Skeletal muscle satellite cell (primary cell): ENCODE results near the gene MRRF.

ENCODE experiments used
- H3K27me3 ChIP-seq: 2 replicates; pipeline ENCODE4 v1.7.0; 2013; ENCODE audit warnings: low read length; ENCODE audit not compliant: control insufficient read depth, insufficient read depth
- H3K36me3 ChIP-seq: 2 replicates; pipeline ENCODE4 v1.7.0; 2013; ENCODE audit warnings: mild to moderate bottlenecking, control low read depth, low read length; ENCODE audit not compliant: insufficient read depth
- H3K4me1 ChIP-seq: 2 replicates; pipeline ENCODE4 v1.7.0; 2013; ENCODE audit warnings: low read length; ENCODE audit not compliant: control insufficient read depth, insufficient read depth
- H3K4me2 ChIP-seq: 2 replicates; pipeline ENCODE4 v1.7.0; 2013; ENCODE audit warnings: mild to moderate bottlenecking, low read length
- H3K4me3 ChIP-seq: 2 replicates; pipeline ENCODE4 v1.7.0; 2013; ENCODE audit warnings: low read length
- H3K9ac ChIP-seq: 2 replicates; pipeline ENCODE4 v1.7.0; 2013; ENCODE audit warnings: mild to moderate bottlenecking, low read depth, low read length, moderate library complexity
- H3K9me3 ChIP-seq: replicated peaks from 2 replicates; pipeline ENCODE4 v1.7.0; 2013; ENCODE audit warnings: mild to moderate bottlenecking, control low read depth, low read length

The MRRF gene

DNA sequence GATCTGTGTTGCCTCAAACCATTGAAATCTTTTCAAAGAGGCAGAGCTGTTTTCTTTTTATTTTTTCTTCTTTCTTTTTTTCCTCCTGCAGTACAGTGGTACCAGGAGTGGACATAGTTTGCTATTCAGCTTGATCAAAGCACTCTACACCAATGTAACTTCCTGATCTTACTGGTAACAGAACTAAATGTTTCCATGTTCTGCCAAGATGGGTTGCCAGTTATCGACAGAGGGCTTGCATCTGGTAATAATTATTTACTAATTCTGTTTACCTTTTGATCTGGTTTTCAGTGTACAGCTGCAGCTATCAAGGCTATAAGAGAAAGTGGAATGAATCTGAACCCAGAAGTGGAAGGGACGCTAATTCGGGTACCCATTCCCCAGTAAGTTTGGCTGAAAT is 26.8 kb downstream of the MRRF start:
- H3K9me3 ChIP-seq: no peaks in the 10 kb centered on the region
- H3K4me3 ChIP-seq: no peak overlapping the region
- no peaks in the 10 kb centered on the region for H3K27me3 ChIP-seq
- H3K36me3 ChIP-seq: peaks cover 50% of the 10 kb centered on the region
- H3K4me1 ChIP-seq: no peaks in the 10 kb centered on the region
- H3K4me2 ChIP-seq: no peak overlapping the region
- no peak overlapping the region for H3K9ac ChIP-seq

DNA sequence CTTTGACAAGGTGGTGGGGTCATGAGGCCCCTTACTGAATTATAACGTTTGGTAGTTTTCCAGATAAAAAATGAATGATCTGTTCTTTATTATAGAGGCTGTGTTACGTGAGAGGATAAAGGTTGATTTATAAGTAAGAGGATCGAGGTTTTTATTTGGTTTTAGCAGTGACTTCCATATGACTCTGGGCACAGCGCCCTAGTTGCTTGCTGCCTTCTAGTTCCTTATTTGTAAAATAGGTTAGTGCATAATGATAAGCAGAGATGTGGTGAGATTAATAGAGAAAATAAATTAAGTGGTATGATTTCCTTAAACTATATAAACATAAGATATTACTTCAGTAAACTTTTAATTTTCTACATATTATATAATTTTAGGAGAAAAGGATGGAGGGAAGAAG is 29.8 kb downstream of the MRRF start:
- Histone ChIP-seq H3K9ac (no peak overlapping the region), H3K4me2 (no peak overlapping the region), H3K27me3 (no peaks in the 10 kb centered on the region), H3K36me3 (peaks cover 35% of the 10 kb centered on the region), H3K4me3 (no peak overlapping the region), H3K9me3 (no peaks in the 10 kb centered on the region), H3K4me1 (no peaks in the 10 kb centered on the region)

DNA sequence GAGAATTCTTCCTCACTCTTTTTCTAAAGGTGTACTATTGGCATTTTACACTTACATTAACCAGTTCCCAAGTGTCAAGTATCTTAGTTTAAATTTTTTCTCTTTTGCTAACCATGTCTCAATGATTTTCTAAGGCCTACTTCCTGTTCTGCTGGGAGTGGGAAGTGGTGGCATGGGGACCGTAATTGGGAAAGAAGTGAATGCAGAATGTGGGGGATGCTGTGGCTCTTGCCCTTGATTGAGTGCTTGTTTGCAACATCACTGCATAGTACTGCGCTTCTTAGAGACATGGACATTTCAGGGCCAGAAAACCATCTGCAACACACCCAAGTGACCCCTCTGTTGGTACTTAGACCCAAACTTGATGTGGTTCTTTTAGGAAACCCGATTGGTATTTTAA is 32.8 kb downstream of the MRRF start:
- Histone ChIP-seq H3K9me3 (no peaks in the 10 kb centered on the region), H3K4me3 (no peak overlapping the region), H3K4me1 (no peaks in the 10 kb centered on the region), H3K27me3 (no peaks in the 10 kb centered on the region), H3K36me3 (peaks cover 23% of the 10 kb centered on the region), H3K4me2 (no peak overlapping the region), H3K9ac (no peak overlapping the region)

DNA sequence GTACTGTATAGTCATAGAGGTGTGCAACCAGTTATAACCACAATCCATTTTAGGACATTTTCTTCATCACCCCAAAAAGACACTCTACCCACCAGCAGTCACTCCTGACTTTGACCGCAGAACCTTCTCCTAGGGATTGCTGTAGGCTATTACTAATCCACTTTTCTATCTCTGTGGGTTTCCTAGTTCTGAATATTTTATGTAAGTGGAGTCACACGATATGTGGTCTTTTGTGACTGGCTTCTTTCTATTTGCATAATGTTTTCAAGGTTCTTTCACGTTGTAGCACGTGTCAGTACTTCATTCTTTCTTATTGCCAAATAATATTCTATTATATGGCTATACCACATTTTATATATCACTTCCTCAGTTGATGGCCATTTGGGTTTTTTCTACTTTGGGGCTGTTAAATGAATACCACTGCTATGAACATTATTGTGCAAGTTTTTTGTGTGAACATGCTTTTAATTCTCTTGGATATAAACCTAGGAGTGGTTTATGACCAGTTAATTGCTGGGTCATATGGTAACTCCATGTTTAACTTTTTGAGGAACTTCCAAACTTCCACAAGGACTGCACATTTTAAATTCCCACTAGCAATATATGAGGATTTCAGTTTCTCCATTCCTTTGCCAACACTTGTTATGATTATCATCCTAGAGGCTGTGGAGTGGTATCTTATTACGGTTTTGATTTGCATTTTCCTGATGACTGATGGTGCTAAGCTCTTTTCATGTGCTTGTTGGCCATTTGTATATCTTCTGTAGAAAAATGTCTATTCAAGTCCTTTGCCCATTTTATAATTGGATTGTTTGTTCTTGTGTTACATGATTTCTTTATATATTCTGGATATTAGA is 37.8 kb downstream of the MRRF start:
- Histone ChIP-seq H3K36me3 (peaks cover 15% of the 10 kb centered on the region), H3K27me3 (no peaks in the 10 kb centered on the region), H3K9me3 (no peaks in the 10 kb centered on the region), H3K4me3 (no peak overlapping the region), H3K9ac (no peak overlapping the region), H3K4me2 (no peak overlapping the region), H3K4me1 (peaks cover 15% of the 10 kb centered on the region)

DNA sequence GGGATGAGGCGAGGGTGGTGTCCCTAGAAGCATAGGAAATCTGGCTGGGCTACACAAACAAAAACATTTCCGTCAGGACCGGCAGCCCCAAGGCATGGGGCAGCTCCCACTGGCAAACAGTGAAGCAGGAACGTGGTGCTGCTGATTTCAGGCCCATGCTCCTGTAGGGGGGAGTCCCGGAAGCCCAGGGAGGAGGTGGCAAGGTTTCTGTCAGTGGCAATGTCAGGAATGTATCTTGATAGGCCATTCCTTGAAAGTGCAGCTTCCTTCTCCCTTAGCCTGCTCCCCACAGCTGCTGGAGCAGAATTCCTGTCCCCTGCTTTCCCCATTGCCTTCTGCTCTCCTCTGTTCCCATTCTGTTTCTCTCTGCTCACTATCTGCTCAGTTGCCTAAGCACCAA is 42.4 kb downstream of the MRRF start:
- H3K4me1 ChIP-seq: peaks cover 15% of the 10 kb centered on the region
- no peak overlapping the region for H3K4me2 ChIP-seq
- no peaks in the 10 kb centered on the region for H3K27me3 ChIP-seq
- H3K4me3 ChIP-seq: no peak overlapping the region
- peaks cover 19% of the 10 kb centered on the region for H3K36me3 ChIP-seq
- no peak overlapping the region for H3K9ac ChIP-seq
- no peaks in the 10 kb centered on the region for H3K9me3 ChIP-seq

DNA sequence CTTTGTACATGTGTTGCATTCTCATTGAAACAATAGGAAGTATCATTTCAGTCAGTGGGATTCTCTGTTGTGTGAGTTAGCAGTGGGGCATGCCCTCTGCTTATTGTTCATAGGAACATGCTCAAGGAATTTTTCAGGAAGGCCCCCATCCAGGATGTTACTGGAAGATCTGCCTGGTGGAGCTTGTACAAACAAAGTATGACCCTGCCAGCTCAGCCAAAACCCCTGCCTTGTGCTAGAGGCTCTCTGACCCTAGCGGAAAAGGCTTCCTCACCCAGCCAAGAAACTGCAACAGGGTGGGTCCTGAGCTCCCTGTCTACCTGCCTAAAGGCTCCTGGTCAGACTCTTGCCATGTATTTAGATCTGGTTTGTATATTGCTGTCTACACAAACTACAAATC is 43.2 kb downstream of the MRRF start:
- H3K9ac ChIP-seq: no peak overlapping the region
- peaks cover 14% of the 10 kb centered on the region for H3K4me1 ChIP-seq
- no peak overlapping the region for H3K4me3 ChIP-seq
- no peak overlapping the region for H3K4me2 ChIP-seq
- H3K9me3 ChIP-seq: no peaks in the 10 kb centered on the region
- no peaks in the 10 kb centered on the region for H3K27me3 ChIP-seq
- peaks cover 27% of the 10 kb centered on the region for H3K36me3 ChIP-seq

DNA sequence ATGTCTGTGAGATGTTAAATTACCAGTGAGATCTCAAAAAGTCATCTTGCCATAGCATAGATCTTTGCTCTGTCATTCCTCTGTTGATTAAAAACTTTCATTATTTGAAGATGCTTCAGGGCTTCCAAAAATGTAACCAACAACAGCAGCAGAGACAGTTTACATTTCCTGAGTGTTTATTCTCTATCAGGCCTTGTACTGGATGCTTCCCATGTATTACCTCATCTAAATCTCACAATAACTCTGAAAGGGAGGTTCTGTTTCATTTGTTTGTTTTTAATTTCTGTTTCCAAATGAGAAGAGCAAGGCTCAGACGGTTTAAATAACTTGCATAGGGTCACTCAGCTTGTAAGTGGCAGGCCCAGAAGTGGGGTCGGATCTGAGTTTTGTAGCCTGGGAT is 45.2 kb downstream of the MRRF start:
- no peak overlapping the region for H3K9ac ChIP-seq

DNA sequence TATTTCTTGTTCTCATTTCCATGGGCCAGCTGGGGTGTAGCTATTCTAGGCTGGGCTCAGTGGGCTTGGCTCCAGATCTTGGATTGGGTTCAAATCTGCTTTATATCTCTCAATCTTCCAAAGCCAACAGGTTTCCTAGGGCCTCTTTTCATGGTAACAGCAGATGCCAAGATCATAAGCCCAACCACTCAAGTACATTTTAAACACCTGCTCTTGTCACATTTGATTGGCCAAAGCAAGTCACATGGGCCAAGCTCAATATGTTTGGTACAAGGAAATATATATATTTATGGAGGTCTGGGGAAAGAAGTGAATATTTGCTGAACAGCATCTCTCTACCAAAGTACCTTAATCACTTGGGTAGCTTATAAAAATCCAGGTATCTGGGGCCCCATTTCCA is 49.5 kb downstream of the MRRF start:
- H3K4me3 ChIP-seq: no peak overlapping the region
- H3K4me1 ChIP-seq: no peaks in the 10 kb centered on the region
- no peak overlapping the region for H3K9ac ChIP-seq

More for the DNA sequence above, 45.2 kb downstream of the MRRF start:
- Histone ChIP-seq H3K36me3 (peaks cover 41% of the 10 kb centered on the region), H3K4me1 (no peaks in the 10 kb centered on the region), H3K4me3 (no peak overlapping the region), H3K4me2 (no peak overlapping the region), H3K27me3 (no peaks in the 10 kb centered on the region), H3K9me3 (no peaks in the 10 kb centered on the region)

DNA sequence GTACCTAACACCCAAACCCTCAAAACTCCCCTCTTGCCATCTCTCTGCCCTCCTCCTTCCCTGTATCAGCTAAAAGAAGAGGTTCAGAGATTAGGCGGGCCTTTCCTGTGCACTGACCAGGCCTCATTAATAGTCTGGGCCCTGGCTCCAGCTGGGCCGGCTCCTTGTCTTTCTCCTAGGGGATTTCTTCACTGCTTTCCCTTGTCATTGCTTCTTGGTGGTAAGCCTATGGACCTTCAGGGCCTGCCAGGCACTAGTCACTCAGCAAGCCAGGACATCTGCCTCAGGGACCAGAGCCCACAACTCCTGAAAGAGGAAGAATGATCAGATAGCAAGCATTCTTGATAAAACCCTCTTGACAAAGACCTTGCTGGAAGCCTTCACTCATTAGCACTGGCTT is 50.9 kb downstream of the MRRF start:
- Histone ChIP-seq H3K4me1 (no peaks in the 10 kb centered on the region), H3K9ac (no peak overlapping the region), H3K4me3 (no peak overlapping the region), H3K4me2 (no peak overlapping the region), H3K27me3 (no peaks in the 10 kb centered on the region), H3K36me3 (peaks cover 33% of the 10 kb centered on the region), H3K9me3 (no peaks in the 10 kb centered on the region)

More for the DNA sequence above, 49.5 kb downstream of the MRRF start:
- H3K36me3 ChIP-seq: peaks cover 32% of the 10 kb centered on the region
- no peaks in the 10 kb centered on the region for H3K27me3 ChIP-seq
- H3K9me3 ChIP-seq: no peaks in the 10 kb centered on the region
- H3K4me2 ChIP-seq: no peak overlapping the region

DNA sequence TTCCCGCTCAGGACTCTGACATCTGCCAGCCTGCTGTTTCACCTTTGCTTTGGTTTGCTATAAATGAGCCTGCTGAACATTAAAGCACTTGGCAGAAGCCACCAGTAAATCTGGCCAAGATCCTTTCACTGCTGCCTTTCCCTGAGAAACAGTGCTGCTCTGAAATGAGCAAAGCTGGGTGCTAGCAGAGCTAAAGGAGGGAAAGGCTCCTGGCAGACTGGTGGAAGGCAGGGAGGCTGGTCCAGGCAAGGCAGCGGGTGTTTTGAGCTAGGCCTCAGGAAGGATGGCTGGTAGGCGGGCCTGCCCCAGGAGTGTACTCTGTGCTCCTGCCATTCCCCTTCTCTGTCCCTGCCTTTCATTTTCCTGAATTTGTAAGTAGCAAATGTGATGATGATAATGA is 53.6 kb downstream of the MRRF start:
- H3K36me3 ChIP-seq: peaks cover 26% of the 10 kb centered on the region

DNA sequence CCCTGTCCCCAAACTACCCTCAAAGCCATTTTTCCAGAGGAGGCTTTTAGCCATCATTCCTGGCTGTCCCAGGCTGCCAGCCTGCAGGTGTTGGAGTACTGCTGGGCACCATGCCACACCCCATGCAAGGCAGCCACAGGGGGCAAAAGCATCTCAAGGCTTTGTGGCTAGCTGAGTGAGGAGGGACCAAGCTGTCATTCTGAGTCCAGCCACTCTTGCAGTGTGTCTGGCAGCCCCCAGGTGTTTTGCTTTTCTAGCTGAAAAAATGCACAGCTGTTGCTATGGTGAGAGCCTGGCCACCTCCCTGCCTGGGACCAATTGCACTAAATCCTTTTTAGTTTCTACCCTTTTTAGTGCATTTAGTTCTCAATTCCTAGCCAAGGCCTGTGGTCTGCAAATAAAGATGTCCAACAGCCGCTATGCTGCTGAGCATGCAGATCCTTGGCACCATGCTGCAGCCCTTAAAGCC is 55.8 kb downstream of the MRRF start:
- Histone ChIP-seq H3K27me3 (no peaks in the 10 kb centered on the region), H3K9me3 (no peaks in the 10 kb centered on the region), H3K4me1 (no peaks in the 10 kb centered on the region), H3K9ac (no peak overlapping the region), H3K4me3 (no peak overlapping the region), H3K4me2 (no peak overlapping the region), H3K36me3 (peaks cover 29% of the 10 kb centered on the region)

More for the DNA sequence above, 53.6 kb downstream of the MRRF start:
- no peaks in the 10 kb centered on the region for H3K4me1 ChIP-seq
- no peak overlapping the region for H3K4me2 ChIP-seq
- no peaks in the 10 kb centered on the region for H3K27me3 ChIP-seq
- H3K4me3 ChIP-seq: no peak overlapping the region
- no peaks in the 10 kb centered on the region for H3K9me3 ChIP-seq
- no peak overlapping the region for H3K9ac ChIP-seq

DNA sequence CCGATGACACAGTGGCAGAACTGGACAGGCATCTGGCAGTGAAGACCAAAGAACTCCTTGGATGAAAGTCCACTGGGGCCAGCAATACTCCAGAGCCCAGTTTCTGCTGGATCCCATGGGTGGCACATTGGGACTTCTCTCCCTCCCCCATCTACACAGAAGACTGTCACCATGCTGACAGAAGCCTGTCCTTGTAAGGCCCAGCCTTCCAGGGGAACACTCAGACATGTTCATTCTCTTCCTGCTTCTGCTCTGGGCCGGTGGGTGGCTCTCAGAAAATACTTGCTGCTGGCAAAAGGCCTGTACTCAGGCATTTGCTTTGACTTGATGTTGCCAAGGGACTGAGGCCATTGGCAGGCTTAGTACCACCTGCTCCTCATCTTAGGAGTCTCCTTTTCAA is 57.9 kb downstream of the MRRF start:
- Histone ChIP-seq H3K27me3 (no peaks in the 10 kb centered on the region), H3K9me3 (no peaks in the 10 kb centered on the region), H3K4me3 (no peak overlapping the region), H3K36me3 (peaks cover 36% of the 10 kb centered on the region), H3K4me1 (no peaks in the 10 kb centered on the region), H3K9ac (no peak overlapping the region), H3K4me2 (no peak overlapping the region)
